DND-41 (cell line): ENCODE results near the gene BCAS3.

Experiments used
- EZH2 ChIP-seq: IDR thresholded peaks from 3 replicates; pipeline ENCODE4 v1.6.1; 2012; ENCODE audit warnings: borderline replicate concordance, low read depth, mild to moderate bottlenecking, moderate library complexity, low read length, inconsistent platforms; ENCODE audit not compliant: severe bottlenecking
- TF ChIP-seq, protein P1 (sequence below): IDR thresholded peaks from 2 replicates; pipeline ENCODE4 v1.5.1; 2012; ENCODE audit warnings: borderline replicate concordance, low read length, moderate library complexity, mild to moderate bottlenecking; ENCODE audit not compliant: poor library complexity, severe bottlenecking; ENCODE audit errors: extremely low read depth

DNA sequence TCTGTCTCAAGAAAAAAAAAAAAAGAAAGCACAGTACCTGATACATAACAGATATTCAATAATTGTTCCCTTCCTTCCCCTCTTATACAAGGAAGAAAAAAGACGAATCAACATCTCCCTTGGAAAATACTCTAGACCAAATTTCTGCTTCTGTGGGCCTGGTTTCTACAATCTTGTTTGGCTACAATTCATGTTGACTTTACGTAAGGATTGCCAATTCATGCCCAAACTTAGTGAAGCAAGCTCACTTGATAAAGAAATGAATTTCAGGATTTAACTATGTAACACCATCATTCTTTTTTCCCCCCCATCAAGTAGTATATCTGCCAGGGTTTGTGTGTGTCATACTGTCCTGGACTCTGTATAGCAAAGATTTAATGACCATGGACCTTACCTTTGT lies 587.7 kb downstream of the BCAS3 start:
- TF ChIP-seq, protein P1, sequence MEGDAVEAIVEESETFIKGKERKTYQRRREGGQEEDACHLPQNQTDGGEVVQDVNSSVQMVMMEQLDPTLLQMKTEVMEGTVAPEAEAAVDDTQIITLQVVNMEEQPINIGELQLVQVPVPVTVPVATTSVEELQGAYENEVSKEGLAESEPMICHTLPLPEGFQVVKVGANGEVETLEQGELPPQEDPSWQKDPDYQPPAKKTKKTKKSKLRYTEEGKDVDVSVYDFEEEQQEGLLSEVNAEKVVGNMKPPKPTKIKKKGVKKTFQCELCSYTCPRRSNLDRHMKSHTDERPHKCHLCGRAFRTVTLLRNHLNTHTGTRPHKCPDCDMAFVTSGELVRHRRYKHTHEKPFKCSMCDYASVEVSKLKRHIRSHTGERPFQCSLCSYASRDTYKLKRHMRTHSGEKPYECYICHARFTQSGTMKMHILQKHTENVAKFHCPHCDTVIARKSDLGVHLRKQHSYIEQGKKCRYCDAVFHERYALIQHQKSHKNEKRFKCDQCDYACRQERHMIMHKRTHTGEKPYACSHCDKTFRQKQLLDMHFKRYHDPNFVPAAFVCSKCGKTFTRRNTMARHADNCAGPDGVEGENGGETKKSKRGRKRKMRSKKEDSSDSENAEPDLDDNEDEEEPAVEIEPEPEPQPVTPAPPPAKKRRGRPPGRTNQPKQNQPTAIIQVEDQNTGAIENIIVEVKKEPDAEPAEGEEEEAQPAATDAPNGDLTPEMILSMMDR = no peak
- no peak for TF ChIP-seq EZH2
